ENCODE results near the gene ORM2.

- TF ChIP-seq CTCF (IDR thresholded peaks at IDR 0.05) = no peak
- TF ChIP-seq POLR2A (IDR thresholded peaks at IDR 0.05) = no peak
These were observed 7.9 kb upstream of the ORM2 start for GRCh38 chr9:114321759-114322158.
